Measurements from ENCODE around the gene MIGA2. TPM values are rescaled to one million over a fixed set of nuclear protein-coding genes. Genes with fewer than 3 reads are reported as not detected.

Gene MIGA2
- total and polyA plus RNA-seq, 2 of the 8 experiments (the other 6 are each of a cell fraction or from before 2014, with no cell fraction given), result 24.6 to 39.0 TPM

DNA sequence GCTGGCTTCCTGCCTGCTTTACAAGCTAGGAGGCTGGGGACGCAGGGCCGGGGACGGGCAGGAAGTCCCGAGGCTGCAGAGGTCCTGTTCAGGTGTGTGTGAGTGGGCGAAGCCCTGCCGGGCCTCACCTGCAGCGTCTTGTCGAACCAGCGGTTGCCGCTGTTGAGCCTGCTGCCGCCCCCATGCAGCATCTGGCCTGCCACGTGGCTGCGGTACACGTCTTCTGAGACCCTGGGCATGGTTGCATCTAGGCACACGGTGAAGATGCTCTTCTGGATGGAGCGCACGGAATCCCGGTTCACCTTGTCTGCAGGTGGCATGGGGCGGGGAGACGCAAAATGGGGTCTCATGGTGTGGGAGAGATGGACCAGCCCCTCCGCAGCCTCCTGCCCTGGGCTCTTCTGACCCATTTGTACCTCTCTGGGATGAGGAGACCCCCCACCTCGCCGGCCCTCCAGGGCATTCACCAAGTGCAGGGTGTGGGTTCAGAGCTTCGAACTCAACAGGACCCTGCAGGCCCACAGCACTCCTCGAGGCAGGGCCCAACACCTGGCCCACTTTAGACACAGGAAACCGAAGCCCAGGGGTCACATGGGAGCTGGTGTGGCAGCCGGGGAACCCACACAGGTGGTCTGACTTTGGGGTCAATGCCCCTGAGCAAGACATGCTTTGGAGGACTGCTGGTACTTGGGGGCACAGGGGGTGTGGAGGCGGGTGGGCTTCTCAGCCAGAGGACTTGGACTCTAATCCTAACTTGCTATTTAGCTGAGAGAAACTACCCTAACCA is 64.2 kb downstream of the MIGA2 start (continued):
- TF ChIP-seq, protein P1, sequence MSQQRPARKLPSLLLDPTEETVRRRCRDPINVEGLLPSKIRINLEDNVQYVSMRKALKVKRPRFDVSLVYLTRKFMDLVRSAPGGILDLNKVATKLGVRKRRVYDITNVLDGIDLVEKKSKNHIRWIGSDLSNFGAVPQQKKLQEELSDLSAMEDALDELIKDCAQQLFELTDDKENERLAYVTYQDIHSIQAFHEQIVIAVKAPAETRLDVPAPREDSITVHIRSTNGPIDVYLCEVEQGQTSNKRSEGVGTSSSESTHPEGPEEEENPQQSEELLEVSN (IDR thresholded peaks at IDR 0.05), result peak; percentile 85
- no peak for TF ChIP-seq RXRA (IDR thresholded peaks at IDR 0.05; ENCODE audit: insufficient read depth, low read depth, low read length)

All from H1 (cell line).